ENCODE measurements around the gene CPEB1.
A peak's percentile ranks its signal among the peaks of the same experiment; 100 is the strongest.
"Not testable (repeated sequence)": the region's sequence is repeated elsewhere in the genome, so short reads cannot be mapped to it uniquely, and the experiment has no call there.

Gene CPEB1

GRCh38 chr15:82648257-82649103 lies 1.3 kb upstream of the CPEB1 start:
- DNase-seq = no peak

GRCh38 chr15:82647835-82648256 lies 683 bp upstream of the CPEB1 start:
- peak; percentile 11 for DNase-seq

GRCh38 chr15:82646250-82647044 lies 716 bp downstream of the CPEB1 start:
- DNase-seq = no peak

GRCh38 chr15:82644967-82645852 lies 2.0 kb downstream of the CPEB1 start:
- not testable (repeated sequence) for DNase-seq

GRCh38 chr15:82643992-82644391 lies 3.2 kb downstream of the CPEB1 start:
- no peak for DNase-seq

GRCh38 chr15:82642656-82643055 lies 4.5 kb downstream of the CPEB1 start:
- DNase-seq = no peak

GRCh38 chr15:82641129-82641798 lies 5.9 kb downstream of the CPEB1 start:
- no peak for DNase-seq

GRCh38 chr15:82640672-82641071 lies 6.5 kb downstream of the CPEB1 start:
- DNase-seq = no peak

GRCh38 chr15:82635798-82636197 lies 11.4 kb downstream of the CPEB1 start:
- DNase-seq = no peak

- DNase-seq = no peak
These were observed 17.1 kb downstream of the CPEB1 start for GRCh38 chr15:82630033-82630432.

GRCh38 chr15:82625136-82625535 lies 22.0 kb downstream of the CPEB1 start:
- no peak for DNase-seq

- DNase-seq = no peak
These were observed 22.7 kb downstream of the CPEB1 start for GRCh38 chr15:82624438-82624837.

GRCh38 chr15:82624008-82624407 lies 23.2 kb downstream of the CPEB1 start:
- no peak for DNase-seq

- DNase-seq = no peak
These were observed 25.2 kb downstream of the CPEB1 start for GRCh38 chr15:82621970-82622369.

GRCh38 chr15:82613747-82614146 lies 33.4 kb downstream of the CPEB1 start:
- no peak for DNase-seq

GRCh38 chr15:82611348-82611747 lies 35.8 kb downstream of the CPEB1 start:
- no peak for DNase-seq

- no peak for DNase-seq
These were observed 45.0 kb downstream of the CPEB1 start for GRCh38 chr15:82602195-82602594.

- DNase-seq = no peak
These were observed 47.3 kb downstream of the CPEB1 start for GRCh38 chr15:82599862-82600261.

- DNase-seq = no peak
These were observed 49.3 kb downstream of the CPEB1 start for GRCh38 chr15:82597815-82598214.

GRCh38 chr15:82595766-82596165 lies 51.4 kb downstream of the CPEB1 start:
- DNase-seq = no peak

- DNase-seq = no peak
These were observed 52.0 kb downstream of the CPEB1 start for GRCh38 chr15:82595203-82595602.

GRCh38 chr15:82587805-82588204 lies 59.4 kb downstream of the CPEB1 start:
- DNase-seq = no peak
